Measurements from ENCODE around the gene SARS2. TPM values are rescaled to one million over a fixed set of nuclear protein-coding genes. Genes with fewer than 3 reads are reported as not detected.
A peak's percentile ranks its signal among the peaks of the same experiment; 100 is the strongest.

The SARS2 gene
- total RNA-seq, 1 donor from 2014 or later: 36.7 TPM

- peaks cover 11% of the 10 kb centered on the region for H3K4me1 Mint-ChIP-seq (ENCODE audit: unreplicated experiment)
- peaks cover 3% of the 10 kb centered on the region for H3K36me3 Mint-ChIP-seq (ENCODE audit: low read depth, unreplicated experiment)
- H3K9me3 Mint-ChIP-seq (ENCODE audit: unreplicated experiment): no peaks in the 10 kb centered on the region
- H3K27ac Mint-ChIP-seq (ENCODE audit: unreplicated experiment): peak overlapping the region; percentile 42
- TF ChIP-seq CTCF (IDR thresholded peaks at IDR 0.05; ENCODE audit: unreplicated experiment): no peak
- peak overlapping the region; percentile 24 for H3K4me3 Mint-ChIP-seq (ENCODE audit: unreplicated experiment)
- no peak for DNase-seq (ENCODE audit: low spot score)
- peaks cover 12% of the 10 kb centered on the region for H3K27me3 Mint-ChIP-seq (ENCODE audit: unreplicated experiment)
These were observed 14.9 kb downstream of the SARS2 start for GRCh38 chr19:38915329-38916321.

GRCh38 chr19:38913958-38914357 is 16.6 kb downstream of the SARS2 start:
- Mint-ChIP-seq H3K27ac (ENCODE audit: unreplicated experiment) (no peak overlapping the region), H3K4me1 (ENCODE audit: unreplicated experiment) (peaks cover 6% of the 10 kb centered on the region), H3K27me3 (ENCODE audit: unreplicated experiment) (peaks cover 12% of the 10 kb centered on the region), H3K36me3 (ENCODE audit: low read depth, unreplicated experiment) (peaks cover 4% of the 10 kb centered on the region), H3K9me3 (ENCODE audit: unreplicated experiment) (no peaks in the 10 kb centered on the region), H3K4me3 (ENCODE audit: unreplicated experiment) (peak overlapping the region; percentile 20)
- DNase-seq (ENCODE audit: low spot score): no peak
- no peak for TF ChIP-seq CTCF (IDR thresholded peaks at IDR 0.05; ENCODE audit: unreplicated experiment)

- peaks cover 13% of the 10 kb centered on the region for H3K27me3 Mint-ChIP-seq (ENCODE audit: unreplicated experiment)
- no peaks in the 10 kb centered on the region for H3K9me3 Mint-ChIP-seq (ENCODE audit: unreplicated experiment)
- peaks cover 6% of the 10 kb centered on the region for H3K4me1 Mint-ChIP-seq (ENCODE audit: unreplicated experiment)
- TF ChIP-seq CTCF (IDR thresholded peaks at IDR 0.05; ENCODE audit: unreplicated experiment): no peak
- H3K36me3 Mint-ChIP-seq (ENCODE audit: low read depth, unreplicated experiment): peaks cover 6% of the 10 kb centered on the region
- no peak for DNase-seq (ENCODE audit: low spot score)
- no peak overlapping the region for H3K4me3 Mint-ChIP-seq (ENCODE audit: unreplicated experiment)
- no peak overlapping the region for H3K27ac Mint-ChIP-seq (ENCODE audit: unreplicated experiment)
These were observed 17.7 kb downstream of the SARS2 start for GRCh38 chr19:38912600-38913514.

GRCh38 chr19:38911388-38912001 is 19.1 kb downstream of the SARS2 start:
- TF ChIP-seq CTCF (IDR thresholded peaks at IDR 0.05; ENCODE audit: unreplicated experiment): no peak
- peaks cover 6% of the 10 kb centered on the region for H3K4me1 Mint-ChIP-seq (ENCODE audit: unreplicated experiment)

More at GRCh38 chr19:38911388-38912001, 19.1 kb downstream of the SARS2 start:
- no peak overlapping the region for H3K27ac Mint-ChIP-seq (ENCODE audit: unreplicated experiment)
- H3K36me3 Mint-ChIP-seq (ENCODE audit: low read depth, unreplicated experiment): peaks cover 11% of the 10 kb centered on the region
- H3K9me3 Mint-ChIP-seq (ENCODE audit: unreplicated experiment): no peaks in the 10 kb centered on the region
- H3K4me3 Mint-ChIP-seq (ENCODE audit: unreplicated experiment): no peak overlapping the region
- H3K27me3 Mint-ChIP-seq (ENCODE audit: unreplicated experiment): peaks cover 12% of the 10 kb centered on the region
- no peak for DNase-seq (ENCODE audit: low spot score)

Measured in endothelial cell (in vitro differentiated cells).